ENCODE measurements around the gene INPP5A. TPM values are rescaled to one million over a fixed set of nuclear protein-coding genes. Genes with fewer than 3 reads are reported as not detected.

The INPP5A gene
- total and polyA plus RNA-seq, 10 of the 15 experiments (the other 5 are each of a cell fraction or from before 2014, with no cell fraction given): 0.52 to 15.0 (median 6.3) TPM

DNA sequence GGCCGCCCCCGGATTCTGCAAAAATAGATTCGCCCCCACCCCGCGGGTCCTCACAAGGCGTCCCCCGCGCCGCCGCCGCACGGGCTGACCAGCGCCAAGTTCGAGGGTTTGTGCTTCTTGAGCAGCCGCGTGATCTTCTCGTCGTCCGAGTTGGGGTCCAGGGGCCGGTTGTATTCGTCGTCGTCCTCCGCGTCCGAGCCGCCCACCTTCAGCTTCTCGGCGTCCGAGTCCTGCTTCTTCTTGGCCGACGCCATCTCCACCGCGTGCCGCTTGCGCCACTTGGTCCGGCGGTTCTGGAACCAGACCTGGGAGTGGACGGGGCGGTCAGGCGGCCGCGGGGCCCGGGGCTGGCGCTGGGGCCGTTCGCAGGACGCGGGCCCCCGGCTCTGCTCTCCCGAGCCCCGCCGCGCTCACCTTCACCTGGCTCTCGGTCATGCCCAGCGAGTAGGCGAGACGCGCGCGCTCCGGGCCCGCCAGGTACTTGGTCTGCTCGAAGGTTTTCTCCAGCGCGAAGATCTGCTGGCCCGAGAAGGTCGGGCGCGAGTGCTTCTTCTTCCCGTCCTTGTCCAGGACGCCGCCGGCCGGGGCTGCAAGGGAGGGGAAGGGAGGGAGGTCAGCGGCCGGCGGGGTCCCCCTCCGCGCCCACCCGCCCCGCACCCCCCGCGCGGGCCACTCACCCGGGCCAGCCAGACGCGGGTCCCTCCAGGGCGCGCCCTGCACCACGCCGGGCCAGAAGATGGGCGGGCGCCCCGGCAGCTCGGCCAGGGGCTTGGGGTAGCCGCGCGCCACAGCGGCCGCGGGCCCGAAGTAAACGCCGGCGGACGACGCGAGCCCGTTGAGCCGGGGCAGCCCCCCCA is 247.5 kb downstream of the INPP5A start:
- ChIA-PET POLR2A (no interaction called here), CTCF (no interaction called here), RAD21 (ENCODE audit: unreplicated experiment) (no interaction called here), SMC1A (ENCODE audit: uncharacterized antibody, unreplicated experiment) (no interaction called here)
- Histone ChIP-seq H3K27ac (ENCODE audit: control insufficient read depth, insufficient read depth) (no peak overlapping the region), H3K4me2 (ENCODE audit: control insufficient read depth, insufficient read depth) (no peak overlapping the region), H3K9ac (ENCODE audit: control insufficient read depth, insufficient read depth, low read length) (no peak overlapping the region), H2AFZ (ENCODE audit: control insufficient read depth, low read depth, low read length) (no peak overlapping the region), H3K4me3 (no peak overlapping the region), H4K20me1 (ENCODE audit: control insufficient read depth, insufficient read depth) (no peaks in the 10 kb centered on the region), H3K79me2 (ENCODE audit: control insufficient read depth, insufficient read depth, low read length) (no peaks in the 10 kb centered on the region), H3K27me3 (replicated peaks in 1 of 2; ENCODE audit: control insufficient read depth in 2 of 2, insufficient read depth in 2 of 2, low read length in 1 of 2) (no peaks in the 10 kb centered on the region), H3K4me1 (ENCODE audit: control insufficient read depth, insufficient read depth, low read length) (no peaks in the 10 kb centered on the region), H3K36me3 (ENCODE audit: control insufficient read depth in 2 of 2, insufficient read depth in 2 of 2, low read length in 1 of 2) (no peaks in the 10 kb centered on the region), H3K9me3 (replicated peaks; ENCODE audit: control insufficient read depth, insufficient read depth, low read length) (no peaks in the 10 kb centered on the region; the same call in 2 of the 3 replicates)
- TF ChIP-seq PML (IDR thresholded peaks at IDR 0.05; ENCODE audit: low read length) (no peak), RBBP5 (conservative IDR thresholded peaks at IDR 0.05) (no peak), MXI1 (IDR thresholded peaks at IDR 0.05; ENCODE audit: low read depth, low read length) (no peak), SMARCA5 (IDR thresholded peaks at IDR 0.05) (no peak), ZNF207 (IDR thresholded peaks at IDR 0.05; ENCODE audit: borderline replicate concordance) (no peak), ZNF274 (IDR thresholded peaks at IDR 0.05; ENCODE audit: insufficient read depth, insufficient read length) (no peak), RFX5 (IDR thresholded peaks at IDR 0.05; ENCODE audit: low read depth, low read length) (no peak), PAX8 (IDR thresholded peaks at IDR 0.05) (no peak)
- TF ChIP-seq, protein P1, sequence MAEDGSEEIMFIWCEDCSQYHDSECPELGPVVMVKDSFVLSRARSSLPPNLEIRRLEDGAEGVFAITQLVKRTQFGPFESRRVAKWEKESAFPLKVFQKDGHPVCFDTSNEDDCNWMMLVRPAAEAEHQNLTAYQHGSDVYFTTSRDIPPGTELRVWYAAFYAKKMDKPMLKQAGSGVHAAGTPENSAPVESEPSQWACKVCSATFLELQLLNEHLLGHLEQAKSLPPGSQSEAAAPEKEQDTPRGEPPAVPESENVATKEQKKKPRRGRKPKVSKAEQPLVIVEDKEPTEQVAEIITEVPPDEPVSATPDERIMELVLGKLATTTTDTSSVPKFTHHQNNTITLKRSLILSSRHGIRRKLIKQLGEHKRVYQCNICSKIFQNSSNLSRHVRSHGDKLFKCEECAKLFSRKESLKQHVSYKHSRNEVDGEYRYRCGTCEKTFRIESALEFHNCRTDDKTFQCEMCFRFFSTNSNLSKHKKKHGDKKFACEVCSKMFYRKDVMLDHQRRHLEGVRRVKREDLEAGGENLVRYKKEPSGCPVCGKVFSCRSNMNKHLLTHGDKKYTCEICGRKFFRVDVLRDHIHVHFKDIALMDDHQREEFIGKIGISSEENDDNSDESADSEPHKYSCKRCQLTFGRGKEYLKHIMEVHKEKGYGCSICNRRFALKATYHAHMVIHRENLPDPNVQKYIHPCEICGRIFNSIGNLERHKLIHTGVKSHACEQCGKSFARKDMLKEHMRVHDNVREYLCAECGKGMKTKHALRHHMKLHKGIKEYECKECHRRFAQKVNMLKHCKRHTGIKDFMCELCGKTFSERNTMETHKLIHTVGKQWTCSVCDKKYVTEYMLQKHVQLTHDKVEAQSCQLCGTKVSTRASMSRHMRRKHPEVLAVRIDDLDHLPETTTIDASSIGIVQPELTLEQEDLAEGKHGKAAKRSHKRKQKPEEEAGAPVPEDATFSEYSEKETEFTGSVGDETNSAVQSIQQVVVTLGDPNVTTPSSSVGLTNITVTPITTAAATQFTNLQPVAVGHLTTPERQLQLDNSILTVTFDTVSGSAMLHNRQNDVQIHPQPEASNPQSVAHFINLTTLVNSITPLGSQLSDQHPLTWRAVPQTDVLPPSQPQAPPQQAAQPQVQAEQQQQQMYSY (CRISPR knock-in tag; IDR thresholded peaks at IDR 0.05): no peak
- intact Hi-C loops (cut with micrococcal nuclease; ENCODE audit: unreplicated experiment) (no loop called here), in situ Hi-C loops (cut with MboI) (no loop called here)
- FAIRE-seq (no peak), DNase-seq (ENCODE audit: low read depth, low spot score) (no peak), ATAC-seq (no peak)
- no TSS peak for BruUV-seq (replicated peaks)
- WGBS (ENCODE audit: insufficient coverage, insufficient replicate concordance, low lambda C conversion rate, missing lambda C conversion rate): 68% methylated on average over 69 of the region's 111 CpGs

Data from GM12878 (cell line).